ENCODE data around the gene CDX2.
"Not testable (repeated sequence)": the region's sequence is repeated elsewhere in the genome, so short reads cannot be mapped to it uniquely, and the experiment has no call there.

The CDX2 gene

GRCh38 chr13:27965740-27966640, 3.1 kb downstream of the CDX2 start:
- no peak overlapping the region for H3K27ac ChIP-seq

GRCh38 chr13:27965343-27965739, 3.8 kb downstream of the CDX2 start:
- H3K4me3 ChIP-seq: no peak overlapping the region
- H3K27ac ChIP-seq: no peak overlapping the region

More at GRCh38 chr13:27965740-27966640, 3.1 kb downstream of the CDX2 start:
- no peak overlapping the region for H3K4me3 ChIP-seq

- Histone ChIP-seq H3K27ac (no peak overlapping the region), H3K4me3 (no peak overlapping the region)
These were observed 4.3 kb downstream of the CDX2 start for GRCh38 chr13:27964741-27965323.

- H3K4me3 ChIP-seq, H3K27ac ChIP-seq: not testable (repeated sequence)
These were observed 4.9 kb downstream of the CDX2 start for GRCh38 chr13:27964206-27964605.

- Histone ChIP-seq H3K4me3 (no peak overlapping the region), H3K27ac (no peak overlapping the region)
These were observed 5.6 kb downstream of the CDX2 start for GRCh38 chr13:27963491-27963890.

GRCh38 chr13:27962982-27963381, 6.1 kb downstream of the CDX2 start:
- Histone ChIP-seq H3K4me3 (no peak overlapping the region), H3K27ac (no peak overlapping the region)

GRCh38 chr13:27962128-27962841, 6.8 kb downstream of the CDX2 start:
- Histone ChIP-seq H3K27ac (no peak overlapping the region), H3K4me3 (no peak overlapping the region)

- peak overlapping the region in 3 of 7 experiments; percentile 2 to 27 (median 15) for H3K4me3 ChIP-seq
- no peak overlapping the region for H3K27ac ChIP-seq
These were observed 7.7 kb downstream of the CDX2 start for GRCh38 chr13:27961227-27962085.

GRCh38 chr13:27960362-27961226, 8.5 kb downstream of the CDX2 start:
- Histone ChIP-seq H3K27ac (no peak overlapping the region), H3K4me3 (peak overlapping the region in 5 of 7 experiments; percentile 2 to 27 (median 15))

- no peak overlapping the region for H3K27ac ChIP-seq
- peak overlapping the region in 3 of 7 experiments; percentile 2 to 27 (median 23) for H3K4me3 ChIP-seq
These were observed 9.1 kb downstream of the CDX2 start for GRCh38 chr13:27959976-27960361.

- Histone ChIP-seq H3K27ac (no peak overlapping the region), H3K4me3 (no peak overlapping the region)
These were observed 12.4 kb downstream of the CDX2 start for GRCh38 chr13:27956576-27957300.

- Histone ChIP-seq H3K27ac (no peak overlapping the region), H3K4me3 (no peak overlapping the region)
These were observed 14.0 kb downstream of the CDX2 start for GRCh38 chr13:27955014-27955591.

GRCh38 chr13:27954406-27954851, 14.7 kb downstream of the CDX2 start:
- peak overlapping the region; percentile 18 to 41 (median 29) for H3K4me3 ChIP-seq
- H3K27ac ChIP-seq: peak overlapping the region in 1 of 21 experiments; percentile 50

- Histone ChIP-seq H3K4me3 (peak overlapping the region; percentile 18 to 41 (median 29)), H3K27ac (peak overlapping the region in 2 of 21 experiments; percentile 7 to 50)
These were observed 15.3 kb downstream of the CDX2 start for GRCh38 chr13:27953676-27954405.

GRCh38 chr13:27952876-27953675, 16.0 kb downstream of the CDX2 start:
- Histone ChIP-seq H3K4me3 (peak overlapping the region in 6 of 7 experiments; percentile 18 to 41 (median 31)), H3K27ac (peak overlapping the region in 1 of 21 experiments; percentile 7)

GRCh38 chr13:27942972-27943371, 26.1 kb downstream of the CDX2 start:
- H3K4me3 ChIP-seq: no peak overlapping the region
- H3K27ac ChIP-seq: no peak overlapping the region
